Measurements from ENCODE around the gene FCHSD2.

DNA sequence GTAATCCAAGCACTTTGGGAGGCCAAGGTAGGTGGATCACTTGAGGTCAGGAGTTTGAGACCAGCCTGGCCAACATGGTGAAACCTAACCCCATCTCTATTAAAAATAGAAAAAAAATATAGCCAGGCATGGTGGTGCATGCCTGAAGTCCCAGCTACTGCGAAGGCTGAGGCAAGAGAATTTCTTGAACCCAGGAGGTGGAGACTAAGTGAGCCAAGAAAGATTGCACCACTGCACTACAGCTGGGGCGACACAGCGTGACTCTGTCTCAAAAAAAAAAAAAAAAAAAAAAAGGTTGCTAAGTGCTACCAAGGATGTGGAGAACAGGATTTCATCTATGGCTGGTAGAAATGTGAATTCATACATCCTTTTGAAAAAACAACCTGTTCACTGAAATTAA lies 291.3 kb downstream of the FCHSD2 start:
- TF ChIP-seq SPI1 (IDR thresholded peaks at IDR 0.05; ENCODE audit: low read depth, low read length) (no peak), POLR2A (IDR thresholded peaks at IDR 0.05; ENCODE audit: low read depth, low read length) (no peak), POLR2AphosphoS5 (IDR thresholded peaks at IDR 0.05; ENCODE audit: low read depth, low read length) (no peak), PAX5 (IDR thresholded peaks at IDR 0.05; ENCODE audit: insufficient read depth, low read length, severe bottlenecking) (no peak), TAF1 (IDR thresholded peaks at IDR 0.05; ENCODE audit: low read depth, low read length) (no peak), POU2F2 (IDR thresholded peaks at IDR 0.05; ENCODE audit: low read depth, low read length) (no peak)

All from GM12891 (cell line).